Activated naive CD4-positive, alpha-beta T cell treated with anti-CD3 and anti-CD28 coated beads, Interleukin-2, amount 50 U/mL, for 72 hours (primary cell): Measurements from ENCODE around the gene MMAB. TPM values are rescaled to one million over a fixed set of nuclear protein-coding genes. Genes with fewer than 3 reads are reported as not detected.

Source experiments
- ATAC-seq, 2 donors: fragments of 150-1000 bp; cut with Tn5 transposase; 2 replicates each; pipeline ENCODE4 v1.10.0; 2021; ENCODE audit warnings: mild to moderate bottlenecking in 2 of 2, moderate library complexity in 2 of 2
- DNase-seq, 2 donors: peaks; one replicate each; pipeline ENCODE4 v3.0.0; 2021 to 2022; ENCODE audit warnings: low spot score in 2 of 2
- H3K27ac Mint-ChIP-seq, 2 donors: one replicate each; pipeline ENCODE4 v1.8.0; 2022; ENCODE audit warnings: mild to moderate bottlenecking in 2 of 2, mixed read lengths in 2 of 2
- H3K36me3 Mint-ChIP-seq, 2 donors: one replicate each; pipeline ENCODE4 v1.8.0; 2022; ENCODE audit warnings: mixed read lengths in 2 of 2
- H3K9me3 Mint-ChIP-seq, 2 donors: one replicate each; pipeline ENCODE4 v1.8.0; 2022; ENCODE audit warnings: mixed read lengths in 2 of 2
- total RNA-seq, 2 donors: library from RNA; stranded (reverse); gene quantifications; one replicate each; pipeline ENCODE4 v1.2.3, GENCODE V29; 2022

The MMAB gene
- total RNA-seq, 2 donors from 2014 or later = 27.4 to 29.5 TPM

GRCh38 chr12:109523071-109523470, 50.2 kb downstream of the MMAB start:
- Mint-ChIP-seq H3K27ac (no peak overlapping the region), H3K9me3 (no peaks in the 10 kb centered on the region), H3K36me3 (peaks cover 0 to 6% of the 10 kb centered on the region in 2 donors)
- DNase-seq (no peak), ATAC-seq (no peak)

GRCh38 chr12:109521831-109522230, 51.5 kb downstream of the MMAB start:
- DNase-seq (no peak), ATAC-seq (no peak)
- no peaks in the 10 kb centered on the region for H3K9me3 Mint-ChIP-seq
- peak overlapping the region in 1 of 2 donors; percentile 68 for H3K27ac Mint-ChIP-seq
- H3K36me3 Mint-ChIP-seq = peaks cover 0 to 10% of the 10 kb centered on the region in 2 donors

- peaks cover 0 to 10% of the 10 kb centered on the region in 2 donors for H3K36me3 Mint-ChIP-seq
- no peak for DNase-seq
Measured at GRCh38 chr12:109519787-109520186, 53.5 kb downstream of the MMAB start.

GRCh38 chr12:109518820-109519665, 54.3 kb downstream of the MMAB start:
- Mint-ChIP-seq H3K36me3 (peaks cover 0 to 10% of the 10 kb centered on the region in 2 donors), H3K9me3 (no peaks in the 10 kb centered on the region), H3K27ac (no peak overlapping the region)
- DNase-seq (peak; percentile 26 to 66), ATAC-seq (peak in 1 of 2 donors; percentile 58)

More at GRCh38 chr12:109519787-109520186, 53.5 kb downstream of the MMAB start:
- no peak overlapping the region for H3K27ac Mint-ChIP-seq
- no peak for ATAC-seq
- no peaks in the 10 kb centered on the region for H3K9me3 Mint-ChIP-seq

- Mint-ChIP-seq H3K36me3 (peaks cover 0 to 10% of the 10 kb centered on the region in 2 donors), H3K27ac (peak overlapping the region in 1 of 2 donors; percentile 32), H3K9me3 (no peaks in the 10 kb centered on the region)
- ATAC-seq = no peak
- peak in 1 of 2 donors; percentile 13 for DNase-seq
Measured at GRCh38 chr12:109517619-109518018, 55.7 kb downstream of the MMAB start.

- H3K9me3 Mint-ChIP-seq = no peaks in the 10 kb centered on the region
- DNase-seq (no peak), ATAC-seq (no peak)
- no peak overlapping the region for H3K27ac Mint-ChIP-seq
- H3K36me3 Mint-ChIP-seq = peaks cover 0 to 10% of the 10 kb centered on the region in 2 donors
Measured at GRCh38 chr12:109513977-109514376, 59.3 kb downstream of the MMAB start.

- no peak for DNase-seq
- H3K9me3 Mint-ChIP-seq = no peaks in the 10 kb centered on the region
- peaks cover 0 to 5% of the 10 kb centered on the region in 2 donors for H3K36me3 Mint-ChIP-seq
- peak overlapping the region; percentile 25 to 86 for H3K27ac Mint-ChIP-seq
- no peak for ATAC-seq
Measured at GRCh38 chr12:109513051-109513450, 60.3 kb downstream of the MMAB start.

GRCh38 chr12:109512608-109513007, 60.7 kb downstream of the MMAB start:
- DNase-seq (no peak), ATAC-seq (no peak)
- H3K36me3 Mint-ChIP-seq = peaks cover 0 to 3% of the 10 kb centered on the region in 2 donors
- peak overlapping the region in 1 of 2 donors; percentile 25 for H3K27ac Mint-ChIP-seq
- no peaks in the 10 kb centered on the region for H3K9me3 Mint-ChIP-seq

GRCh38 chr12:109510196-109510595, 63.1 kb downstream of the MMAB start:
- DNase-seq (no peak), ATAC-seq (no peak)
- no peaks in the 10 kb centered on the region for H3K36me3 Mint-ChIP-seq
- no peaks in the 10 kb centered on the region for H3K9me3 Mint-ChIP-seq
- H3K27ac Mint-ChIP-seq = peak overlapping the region in 1 of 2 donors; percentile 59

- Mint-ChIP-seq H3K36me3 (peaks cover 10 to 11% of the 10 kb centered on the region in 2 donors), H3K9me3 (no peaks in the 10 kb centered on the region), H3K27ac (peak overlapping the region in 1 of 2 donors; percentile 47)
- DNase-seq (no peak), ATAC-seq (no peak)
Measured at GRCh38 chr12:109504068-109504467, 69.2 kb downstream of the MMAB start.

Other genes with a start within 250 kb of the MMAB start
- not detected for gene MYO1H, start 225.6 kb downstream of the MMAB start, total RNA-seq
- gene KCTD10, start 96.2 kb downstream of the MMAB start, total RNA-seq = 10 to 100 TPM; 53.5 to 56.9 TPM
- 10 to 100 TPM; 28.8 to 37.6 TPM for gene UBE3B, start 95.9 kb downstream of the MMAB start, total RNA-seq
- gene MVK, start 290 bp upstream of the MMAB start, total RNA-seq = 10 to 100 TPM; 13.3 to 20.7 TPM
- 1 to 10 TPM in 1 of 2 donors, under 1 TPM in 1; 0.18 to 1.2 TPM for gene FAM222A, start 140.3 kb upstream of the MMAB start, total RNA-seq